Rectal smooth muscle tissue (tissue), 1 donor: ENCODE results near the gene FAM193B.

Source experiments
- H3K27ac ChIP-seq: one replicate; pipeline ENCODE4 v1.7.0; 2013; ENCODE audit warnings: low read depth, low read length, inconsistent platforms
- H3K27me3 ChIP-seq: one replicate; pipeline ENCODE4 v1.7.0; 2013; ENCODE audit warnings: low read length; ENCODE audit not compliant: control insufficient read depth, insufficient read depth
- H3K36me3 ChIP-seq: one replicate; pipeline ENCODE4 v1.7.0; 2013; ENCODE audit warnings: low read length; ENCODE audit not compliant: control insufficient read depth, insufficient read depth
- H3K4me1 ChIP-seq: one replicate; pipeline ENCODE4 v1.7.0; 2013; ENCODE audit warnings: low read length; ENCODE audit not compliant: control insufficient read depth, insufficient read depth
- H3K4me3 ChIP-seq: one replicate; pipeline ENCODE4 v1.7.0; 2013; ENCODE audit warnings: low read length
- H3K9ac ChIP-seq: one replicate; pipeline ENCODE4 v1.7.0; 2013; ENCODE audit warnings: low read length

Gene FAM193B

DNA sequence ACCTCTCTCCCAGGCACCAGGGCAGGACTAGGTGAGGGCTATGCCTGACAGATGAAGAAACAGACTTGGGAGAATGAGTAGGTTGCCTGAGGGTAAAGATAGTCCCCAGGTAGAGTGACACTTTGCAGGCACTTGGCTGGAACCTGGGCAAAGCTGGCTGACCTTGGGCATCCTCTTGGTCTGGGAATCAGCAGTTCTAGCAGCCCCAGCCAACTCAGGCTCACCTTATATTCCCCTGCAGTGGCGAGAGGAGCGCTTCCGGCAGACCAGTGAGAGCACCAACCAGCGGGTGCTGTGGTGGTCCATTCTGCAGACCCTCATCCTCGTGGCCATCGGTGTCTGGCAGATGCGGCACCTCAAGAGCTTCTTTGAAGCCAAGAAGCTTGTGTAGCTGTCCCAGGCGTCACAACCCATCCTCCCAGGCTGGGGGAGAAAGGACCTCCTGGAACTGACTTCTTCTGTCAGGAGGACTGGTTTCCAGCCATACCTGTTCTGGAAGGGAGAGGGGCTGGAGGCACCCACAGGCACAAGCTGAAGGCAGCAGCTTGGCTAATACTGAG, 40.7 kb upstream of the FAM193B start:
- no peak overlapping the region for H3K27ac ChIP-seq
- H3K36me3 ChIP-seq, result peaks cover 31% of the 10 kb centered on the region
- no peak overlapping the region for H3K4me3 ChIP-seq
- no peaks in the 10 kb centered on the region for H3K4me1 ChIP-seq
- no peak overlapping the region for H3K9ac ChIP-seq
- H3K27me3 ChIP-seq, result peaks cover 2% of the 10 kb centered on the region

DNA sequence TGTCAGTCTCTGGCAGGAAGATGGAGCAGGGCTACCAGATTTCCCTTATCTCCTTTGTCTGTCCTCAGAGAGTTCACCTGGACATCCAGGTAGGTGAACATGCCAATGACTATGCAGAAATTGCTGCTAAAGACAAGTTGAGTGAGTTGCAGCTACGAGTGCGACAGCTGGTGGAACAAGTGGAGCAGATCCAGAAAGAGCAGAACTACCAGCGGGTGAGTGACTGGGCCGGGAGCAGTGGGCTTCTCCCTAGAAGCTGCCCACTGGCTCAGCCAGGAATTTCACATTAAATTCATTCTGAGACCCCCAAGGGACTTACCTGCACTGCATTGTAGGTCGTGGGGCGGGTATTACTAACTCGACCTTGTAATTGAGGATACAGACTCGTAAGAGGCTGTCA, 39.7 kb upstream of the FAM193B start:
- no peaks in the 10 kb centered on the region for H3K4me1 ChIP-seq
- H3K9ac ChIP-seq, result no peak overlapping the region
- no peak overlapping the region for H3K27ac ChIP-seq
- H3K27me3 ChIP-seq, result peaks cover 2% of the 10 kb centered on the region
- no peak overlapping the region for H3K4me3 ChIP-seq
- H3K36me3 ChIP-seq, result peaks cover 31% of the 10 kb centered on the region

DNA sequence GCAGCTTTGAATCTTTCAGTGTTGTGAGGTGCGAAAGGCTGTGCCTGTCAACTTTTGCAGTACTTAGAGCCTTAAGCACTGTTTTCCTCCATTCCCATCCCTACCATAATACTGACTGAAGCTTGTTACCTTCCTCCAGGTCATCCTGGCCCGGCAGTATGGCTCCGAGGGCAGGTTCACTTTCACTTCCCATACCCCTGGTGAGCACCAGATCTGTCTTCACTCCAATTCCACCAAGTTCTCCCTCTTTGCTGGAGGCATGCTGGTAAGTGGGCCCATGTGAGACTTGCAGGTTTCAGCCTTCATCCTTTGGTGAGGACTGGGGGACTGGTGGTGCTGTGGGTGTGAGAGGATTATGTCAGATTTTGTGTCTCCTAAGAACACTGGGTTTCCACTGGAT, 39.1 kb upstream of the FAM193B start:
- Histone ChIP-seq H3K4me3 (peak overlapping the region; percentile 2), H3K36me3 (peaks cover 31% of the 10 kb centered on the region), H3K27me3 (peaks cover 2% of the 10 kb centered on the region), H3K27ac (no peak overlapping the region), H3K4me1 (no peaks in the 10 kb centered on the region), H3K9ac (no peak overlapping the region)

DNA sequence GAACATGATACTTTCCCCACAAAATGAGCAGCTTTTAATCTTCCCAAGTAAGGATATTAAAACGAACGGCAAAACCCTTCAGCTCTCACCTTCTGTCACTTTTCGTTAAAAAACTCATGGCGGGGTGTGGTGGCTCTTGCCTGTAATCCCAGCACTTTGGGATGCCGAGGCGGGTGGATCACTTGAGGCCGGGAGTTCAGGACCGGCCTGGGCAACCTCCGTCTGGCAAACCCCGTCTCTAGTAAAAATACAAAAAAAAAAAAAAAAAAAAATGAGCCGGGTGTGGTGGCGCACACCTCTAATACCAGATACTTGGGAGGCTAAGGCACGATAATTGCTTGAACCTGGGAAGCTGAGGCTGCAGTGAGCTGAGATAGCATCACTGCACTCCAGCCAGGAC, 38.5 kb upstream of the FAM193B start:
- peak overlapping the region; percentile 80 for H3K9ac ChIP-seq
- H3K27ac ChIP-seq, result no peak overlapping the region
- peaks cover 31% of the 10 kb centered on the region for H3K36me3 ChIP-seq
- H3K4me1 ChIP-seq, result no peaks in the 10 kb centered on the region
- H3K4me3 ChIP-seq, result peak overlapping the region; percentile 99
- H3K27me3 ChIP-seq, result peaks cover 2% of the 10 kb centered on the region

DNA sequence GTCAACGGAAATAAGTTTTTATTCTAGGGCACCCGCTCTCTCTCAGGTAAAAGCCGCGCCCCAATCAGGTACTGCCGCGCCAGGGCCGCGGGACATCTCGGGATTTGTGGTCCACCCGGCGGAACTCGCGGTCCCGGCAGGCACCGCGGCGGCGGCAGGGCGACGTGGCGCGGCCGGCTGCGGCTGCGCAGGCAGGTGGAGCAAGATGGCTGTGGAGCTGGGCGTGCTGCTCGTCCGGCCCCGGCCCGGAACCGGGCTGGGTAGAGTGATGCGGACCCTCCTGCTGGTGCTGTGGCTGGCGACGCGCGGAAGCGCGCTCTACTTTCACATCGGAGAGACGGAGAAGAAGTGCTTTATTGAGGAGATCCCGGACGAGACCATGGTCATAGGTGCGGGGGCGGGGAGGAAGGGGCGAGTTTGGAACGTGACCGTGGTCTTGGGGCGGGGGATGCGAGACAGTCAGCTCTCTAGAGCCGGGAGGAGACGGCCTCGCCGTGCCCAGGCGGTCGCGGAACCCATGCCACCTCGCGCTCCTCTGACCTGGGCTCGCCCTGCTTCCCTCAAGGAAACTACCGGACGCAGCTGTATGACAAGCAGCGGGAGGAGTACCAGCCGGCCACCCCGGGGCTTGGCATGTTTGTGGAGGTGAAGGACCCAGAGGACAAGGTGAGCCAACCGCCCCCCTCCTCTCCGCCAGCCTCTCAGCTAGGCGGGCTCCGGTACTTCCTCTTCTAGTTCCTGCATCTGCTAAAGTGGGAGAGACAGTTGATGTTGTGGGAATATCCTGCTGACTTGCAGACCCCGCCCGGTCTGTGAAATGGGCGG, 37.9 kb upstream of the FAM193B start, which contains the start of gene TMED9:
Gene TMED9, plus strand, starts transcription at position 194 of the 825 bp plus-strand sequence. Its CDS starts 12 bp downstream, at position 206.
- peaks cover 2% of the 10 kb centered on the region for H3K27me3 ChIP-seq
- no peaks in the 10 kb centered on the region for H3K4me1 ChIP-seq
- peak within 1 kb of the TSS; percentile 99 for H3K4me3 ChIP-seq
- H3K36me3 ChIP-seq, result peaks cover 31% of the 10 kb centered on the region
- H3K27ac ChIP-seq, result peak within 1 kb of the TSS; percentile 75
- H3K9ac ChIP-seq, result peak within 1 kb of the TSS; percentile 80

DNA sequence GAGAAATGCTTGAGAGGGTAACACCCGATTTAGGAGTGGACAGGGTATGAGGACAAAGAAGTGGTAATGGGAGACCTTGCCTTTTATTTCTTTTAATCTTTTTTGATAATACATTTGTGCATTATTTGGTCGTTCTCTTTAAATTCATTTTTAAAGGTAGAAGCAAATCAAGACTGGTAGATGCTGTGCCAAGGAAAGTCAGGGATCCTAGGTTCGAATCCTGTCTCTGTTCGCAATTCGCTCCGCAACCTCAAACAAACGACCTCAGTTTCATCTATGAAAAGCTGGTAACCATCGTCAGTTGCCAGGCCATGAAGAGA, 37.3 kb upstream of the FAM193B start:
- H3K27me3 ChIP-seq, result peaks cover 2% of the 10 kb centered on the region
- peaks cover 30% of the 10 kb centered on the region for H3K36me3 ChIP-seq
- no peak overlapping the region for H3K9ac ChIP-seq
- H3K27ac ChIP-seq, result no peak overlapping the region
- peak overlapping the region; percentile 99 for H3K4me3 ChIP-seq
- no peaks in the 10 kb centered on the region for H3K4me1 ChIP-seq

DNA sequence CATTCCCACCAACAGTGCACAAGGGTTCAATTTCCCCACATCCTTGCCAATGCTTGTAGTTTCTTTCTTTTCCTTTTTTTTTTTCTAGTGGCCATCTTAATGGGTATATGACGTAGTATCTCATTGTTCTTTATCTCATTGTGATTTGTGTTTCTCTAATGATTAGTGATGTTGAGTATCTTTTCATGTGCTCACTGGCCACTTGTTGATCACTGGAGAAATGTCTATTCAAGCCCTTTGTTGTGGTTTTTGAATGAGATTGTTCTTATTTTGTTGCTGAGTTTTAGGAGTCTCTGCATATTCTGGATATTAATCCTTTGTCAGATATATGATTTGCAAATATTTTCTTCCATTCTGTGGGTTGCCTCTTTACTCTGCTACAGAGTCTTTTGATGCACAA, 36.0 kb upstream of the FAM193B start:
- Histone ChIP-seq H3K27me3 (peaks cover 2% of the 10 kb centered on the region), H3K27ac (no peak overlapping the region), H3K4me3 (no peak overlapping the region), H3K9ac (no peak overlapping the region), H3K4me1 (no peaks in the 10 kb centered on the region), H3K36me3 (peaks cover 19% of the 10 kb centered on the region)

DNA sequence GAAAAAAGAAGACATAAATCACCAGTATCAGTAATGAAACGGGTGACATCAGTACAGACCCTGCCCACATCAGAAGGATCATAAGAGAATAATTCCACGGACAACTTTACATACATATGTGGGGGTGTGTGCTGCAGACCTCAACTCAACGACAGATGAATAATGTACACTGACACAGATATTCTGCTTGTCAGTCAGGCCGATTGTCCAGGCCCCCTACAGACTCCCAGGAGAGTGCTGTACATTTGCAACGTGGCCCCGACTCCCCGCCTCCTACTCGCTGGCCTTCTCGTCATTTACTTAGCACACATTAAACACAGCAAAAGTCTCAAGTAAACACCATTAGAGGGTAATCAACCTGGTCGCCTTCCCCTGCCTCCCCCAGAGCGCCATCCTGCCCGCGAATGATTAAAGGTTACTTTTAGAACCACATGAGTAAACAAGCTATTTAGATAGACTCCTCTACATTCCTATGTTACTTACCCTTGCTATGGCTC, 34.1 kb upstream of the FAM193B start:
- peaks cover 2% of the 10 kb centered on the region for H3K27me3 ChIP-seq
- H3K4me1 ChIP-seq, result no peaks in the 10 kb centered on the region
- H3K4me3 ChIP-seq, result no peak overlapping the region
- no peak overlapping the region for H3K27ac ChIP-seq
- H3K36me3 ChIP-seq, result no peaks in the 10 kb centered on the region
- no peak overlapping the region for H3K9ac ChIP-seq

DNA sequence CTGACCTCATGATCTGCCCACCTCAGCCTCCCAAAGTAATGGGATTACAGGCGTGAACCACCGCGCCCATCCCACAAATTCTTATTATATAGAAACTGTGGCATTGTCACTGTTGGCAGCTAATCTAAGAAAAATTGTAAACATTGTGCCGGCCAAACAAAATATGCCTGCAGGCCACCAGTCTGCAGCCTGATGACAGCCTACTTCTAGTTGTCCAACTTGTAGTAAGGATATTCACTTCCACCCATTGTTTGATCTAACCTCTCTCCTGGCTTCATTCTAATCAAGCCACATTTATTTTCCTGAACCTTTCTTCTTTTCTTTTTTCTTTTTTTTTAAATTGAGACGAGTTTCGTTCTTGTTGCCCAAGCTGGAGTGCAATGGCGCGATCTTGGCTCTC, 24.0 kb upstream of the FAM193B start:
- Histone ChIP-seq H3K9ac (no peak overlapping the region), H3K27me3 (no peaks in the 10 kb centered on the region)

DNA sequence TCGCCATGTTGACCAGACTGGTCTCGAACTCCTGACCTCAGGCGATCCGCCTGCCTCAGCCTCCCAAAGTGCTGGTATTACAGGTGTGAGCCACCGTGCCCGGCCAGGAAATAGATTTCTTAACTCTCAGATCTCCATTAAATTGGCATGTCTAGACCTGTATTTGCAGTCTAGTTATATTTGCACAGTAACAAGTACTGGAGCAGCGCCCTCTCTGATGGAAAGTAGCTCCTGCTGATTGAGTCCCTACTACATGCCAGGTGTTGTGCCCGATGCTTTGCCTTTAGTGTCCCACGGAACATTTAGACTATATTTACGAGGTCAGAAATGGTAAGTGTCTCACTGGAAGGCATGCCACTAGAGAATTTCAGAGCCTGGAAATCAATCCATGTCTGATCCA, 21.8 kb upstream of the FAM193B start:
- no peak overlapping the region for H3K27ac ChIP-seq
- H3K9ac ChIP-seq, result no peak overlapping the region
- H3K36me3 ChIP-seq, result no peaks in the 10 kb centered on the region
- H3K27me3 ChIP-seq, result no peaks in the 10 kb centered on the region
- H3K4me3 ChIP-seq, result no peak overlapping the region
- no peaks in the 10 kb centered on the region for H3K4me1 ChIP-seq

More for the DNA sequence above, 24.0 kb upstream of the FAM193B start:
- Histone ChIP-seq H3K4me1 (no peaks in the 10 kb centered on the region), H3K4me3 (no peak overlapping the region), H3K36me3 (no peaks in the 10 kb centered on the region), H3K27ac (no peak overlapping the region)

DNA sequence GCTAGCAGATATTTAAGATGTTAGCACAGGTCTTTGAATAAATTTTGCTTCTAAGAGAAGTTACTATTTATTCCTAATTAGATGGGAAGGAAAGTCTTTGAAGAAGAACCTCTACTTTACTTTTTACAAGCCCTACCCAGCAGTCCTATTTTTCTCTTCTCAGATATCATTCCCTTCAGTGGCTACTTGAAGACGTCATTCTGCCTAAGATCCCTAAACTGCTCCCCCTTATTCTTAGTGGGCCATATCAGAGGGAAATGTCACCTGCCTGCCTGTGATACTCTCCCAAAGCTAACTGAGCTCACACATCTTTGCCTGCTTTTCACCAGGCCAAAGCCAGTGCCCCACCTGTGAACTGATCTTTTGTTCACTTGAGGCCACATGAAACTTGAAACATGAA, 21.1 kb upstream of the FAM193B start:
- no peak overlapping the region for H3K9ac ChIP-seq
- no peak overlapping the region for H3K27ac ChIP-seq
- no peaks in the 10 kb centered on the region for H3K27me3 ChIP-seq
- no peak overlapping the region for H3K4me3 ChIP-seq
- H3K4me1 ChIP-seq, result no peaks in the 10 kb centered on the region
- H3K36me3 ChIP-seq, result no peaks in the 10 kb centered on the region

DNA sequence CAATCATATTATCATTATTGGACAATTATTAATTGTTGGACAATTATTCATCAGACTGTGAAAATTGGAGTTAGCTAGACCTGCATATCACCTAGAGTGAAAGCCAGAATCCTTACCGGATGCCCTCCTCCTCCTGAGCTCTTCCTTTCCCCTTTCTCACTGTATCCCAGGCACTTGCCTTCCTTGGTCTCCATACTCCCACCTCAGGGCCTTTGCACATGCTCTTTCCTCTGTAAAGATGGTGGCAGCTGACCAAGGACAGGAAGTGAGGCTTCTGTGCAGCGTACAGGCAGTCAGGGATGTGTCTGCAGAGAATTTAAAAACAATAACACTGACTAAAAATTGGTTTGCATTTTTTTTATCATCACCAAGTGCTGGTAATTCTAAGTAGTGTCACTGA, 15.5 kb upstream of the FAM193B start:
- H3K27ac ChIP-seq, result no peak overlapping the region
- no peaks in the 10 kb centered on the region for H3K4me1 ChIP-seq
- no peak overlapping the region for H3K4me3 ChIP-seq
- H3K9ac ChIP-seq, result no peak overlapping the region
- no peaks in the 10 kb centered on the region for H3K27me3 ChIP-seq
- H3K36me3 ChIP-seq, result no peaks in the 10 kb centered on the region

DNA sequence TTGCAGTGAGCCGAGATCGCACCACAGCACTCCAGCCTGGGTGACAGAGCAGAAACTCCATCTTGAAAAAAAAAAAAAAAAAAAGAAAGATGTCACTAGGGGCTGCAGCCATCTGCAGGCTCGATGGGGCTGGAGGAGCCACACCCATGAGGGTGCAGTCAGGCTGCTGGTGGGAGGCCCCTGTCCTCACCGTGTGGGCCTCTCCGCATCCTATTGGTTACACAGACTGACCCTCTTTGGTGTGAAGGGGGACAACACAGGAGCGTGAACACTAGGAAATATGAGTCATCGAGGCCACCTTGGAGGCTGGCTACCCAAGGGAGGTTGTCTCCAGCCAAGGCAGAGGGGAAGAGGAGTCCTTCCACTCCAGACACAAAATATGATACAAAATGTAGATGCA, 14.0 kb upstream of the FAM193B start:
- no peaks in the 10 kb centered on the region for H3K27me3 ChIP-seq
- H3K36me3 ChIP-seq, result no peaks in the 10 kb centered on the region
- H3K27ac ChIP-seq, result no peak overlapping the region
- H3K4me3 ChIP-seq, result no peak overlapping the region
- no peak overlapping the region for H3K9ac ChIP-seq
- H3K4me1 ChIP-seq, result no peaks in the 10 kb centered on the region
